HG03565 (cell line): ENCODE data around the gene NISCH.

Experiments
- ATAC-seq: cut with Tn5 transposase; IDR thresholded peaks from one replicate; pipeline ENCODE4 v1.9.1; 2021; ENCODE audit warnings: mild to moderate bottlenecking, moderate library complexity; ENCODE audit not compliant: unreplicated experiment

Gene NISCH

GRCh38 chr3:52435246-52436101, 19.9 kb upstream of the NISCH start:
- no peak for ATAC-seq

- no peak for ATAC-seq
Observed at GRCh38 chr3:52436500-52437149, 18.8 kb upstream of the NISCH start.

DNA sequence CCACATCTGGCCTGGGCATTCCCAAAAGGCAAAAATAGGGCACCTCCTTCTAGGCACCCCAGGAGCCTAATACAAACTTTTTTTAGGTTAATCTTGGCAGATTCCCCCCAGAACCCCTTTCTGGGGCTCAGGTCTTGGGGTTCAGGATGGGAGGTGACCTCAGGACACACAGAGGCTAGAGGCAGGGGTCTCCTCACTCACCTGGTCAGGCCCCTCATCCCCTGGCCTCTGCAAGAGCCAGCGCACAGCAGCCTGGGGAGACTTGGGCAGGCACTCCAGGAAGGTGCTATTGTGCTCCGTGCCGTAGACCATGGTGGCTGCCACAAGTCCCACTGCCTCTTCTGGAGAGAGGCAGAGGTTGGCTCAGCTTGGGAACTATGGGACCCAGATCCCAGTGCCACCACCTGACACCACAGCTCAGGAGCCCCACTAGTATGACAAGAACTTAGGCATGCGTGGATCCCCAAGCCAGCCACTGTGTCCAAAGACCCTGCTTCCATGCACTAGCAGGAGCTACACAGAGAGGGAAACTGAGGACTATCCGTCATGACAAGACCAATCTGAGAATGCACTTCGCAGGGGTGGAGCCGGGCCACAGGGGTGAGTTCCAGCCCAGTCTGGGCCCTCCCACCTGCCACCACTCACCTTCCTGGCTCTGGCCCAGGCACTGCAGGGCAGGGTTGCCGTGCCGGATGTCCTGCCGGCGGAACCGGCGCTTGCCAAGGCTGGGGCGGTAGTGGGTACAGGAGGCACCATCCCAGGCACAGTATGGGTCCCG, 17.9 kb upstream of the NISCH start:
- no peak for ATAC-seq

GRCh38 chr3:52438104-52438376, 17.4 kb upstream of the NISCH start:
- no peak for ATAC-seq

- no peak for ATAC-seq
Observed at GRCh38 chr3:52438579-52439425, 16.6 kb upstream of the NISCH start.

GRCh38 chr3:52439426-52440248, 15.8 kb upstream of the NISCH start:
- ATAC-seq = no peak

DNA sequence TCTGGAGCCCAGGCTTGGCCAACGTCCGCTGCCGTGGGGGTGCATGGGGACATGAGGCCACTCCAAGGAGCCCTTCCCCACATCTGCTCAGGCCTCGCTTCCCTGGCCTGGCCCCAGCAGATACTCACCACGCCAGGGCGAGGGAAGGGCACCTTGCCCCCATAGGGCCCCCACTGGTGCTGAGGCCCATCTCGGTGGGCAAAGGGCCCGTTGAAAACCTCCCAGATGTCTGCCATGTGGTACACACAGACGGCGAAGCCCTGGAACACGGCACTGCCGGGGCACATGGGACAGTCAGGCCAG, 15.2 kb upstream of the NISCH start:
- no peak for ATAC-seq

GRCh38 chr3:52440671-52441070, 14.7 kb upstream of the NISCH start:
- no peak for ATAC-seq

DNA sequence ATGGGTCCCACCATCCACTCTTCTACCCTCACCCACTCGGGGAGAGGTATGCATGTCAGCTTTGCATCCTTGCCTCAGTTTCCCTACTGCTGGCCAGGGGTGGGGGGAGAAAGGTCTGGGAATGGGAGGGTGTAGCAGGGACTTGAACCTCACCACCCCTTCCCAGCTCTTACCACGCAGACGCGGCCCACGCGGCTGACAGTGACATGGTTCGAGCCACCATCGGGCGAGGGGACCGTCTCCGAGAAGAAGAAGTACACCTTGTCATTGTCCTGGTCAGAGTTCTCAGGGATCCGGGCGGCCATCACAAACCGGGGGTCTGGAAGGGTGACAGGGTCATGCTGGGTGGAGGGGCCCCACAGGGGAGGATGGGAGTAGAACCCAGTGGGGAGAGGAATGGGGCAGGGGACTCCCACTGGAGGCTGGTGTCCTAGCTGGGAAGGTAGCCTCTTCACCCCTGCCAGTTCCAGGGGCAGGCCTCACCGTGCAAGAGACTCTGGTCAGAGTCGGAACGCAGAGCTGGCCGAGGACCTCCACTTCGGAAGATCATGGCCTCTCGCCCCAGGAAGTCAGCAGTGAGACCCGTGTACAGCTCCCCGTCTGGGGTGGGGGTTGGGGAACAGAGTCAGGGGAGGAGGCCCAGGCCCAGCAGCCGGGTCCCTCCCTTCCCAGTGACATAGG, 14.2 kb upstream of the NISCH start:
- ATAC-seq = no peak

DNA sequence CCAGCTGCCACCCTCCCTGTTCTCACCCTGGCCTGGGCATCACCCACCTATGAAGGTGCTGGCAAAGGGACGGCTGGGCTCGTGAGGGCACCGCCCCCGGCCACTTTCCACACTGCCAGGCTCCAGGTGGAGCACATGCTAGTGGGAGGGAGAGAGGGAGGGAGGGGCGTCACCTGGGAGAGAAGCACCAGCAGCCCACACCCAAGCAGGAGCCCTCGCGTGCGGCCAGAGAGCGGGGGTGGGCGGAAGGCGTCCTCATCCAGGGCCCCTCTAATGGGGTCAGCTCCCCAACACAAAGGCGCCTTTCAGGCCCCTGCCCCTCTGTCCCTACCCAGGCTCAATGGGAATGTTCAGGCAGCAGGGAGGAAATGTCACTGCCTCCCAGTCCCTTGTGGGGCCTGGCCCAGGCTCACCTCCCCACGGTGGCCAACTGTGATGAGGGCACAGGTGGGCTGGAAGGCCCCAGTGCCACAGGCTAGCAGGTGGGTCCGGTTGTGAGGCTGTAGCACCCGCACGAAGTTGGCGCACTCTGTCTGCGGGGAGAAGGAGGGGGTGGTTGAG, 13.6 kb upstream of the NISCH start:
- ATAC-seq = no peak

- no peak for ATAC-seq
Observed at GRCh38 chr3:52442409-52443267, 12.8 kb upstream of the NISCH start.

GRCh38 chr3:52443268-52443610, 12.2 kb upstream of the NISCH start:
- ATAC-seq = no peak

- no peak for ATAC-seq
Observed at GRCh38 chr3:52443791-52444687, 11.4 kb upstream of the NISCH start.

DNA sequence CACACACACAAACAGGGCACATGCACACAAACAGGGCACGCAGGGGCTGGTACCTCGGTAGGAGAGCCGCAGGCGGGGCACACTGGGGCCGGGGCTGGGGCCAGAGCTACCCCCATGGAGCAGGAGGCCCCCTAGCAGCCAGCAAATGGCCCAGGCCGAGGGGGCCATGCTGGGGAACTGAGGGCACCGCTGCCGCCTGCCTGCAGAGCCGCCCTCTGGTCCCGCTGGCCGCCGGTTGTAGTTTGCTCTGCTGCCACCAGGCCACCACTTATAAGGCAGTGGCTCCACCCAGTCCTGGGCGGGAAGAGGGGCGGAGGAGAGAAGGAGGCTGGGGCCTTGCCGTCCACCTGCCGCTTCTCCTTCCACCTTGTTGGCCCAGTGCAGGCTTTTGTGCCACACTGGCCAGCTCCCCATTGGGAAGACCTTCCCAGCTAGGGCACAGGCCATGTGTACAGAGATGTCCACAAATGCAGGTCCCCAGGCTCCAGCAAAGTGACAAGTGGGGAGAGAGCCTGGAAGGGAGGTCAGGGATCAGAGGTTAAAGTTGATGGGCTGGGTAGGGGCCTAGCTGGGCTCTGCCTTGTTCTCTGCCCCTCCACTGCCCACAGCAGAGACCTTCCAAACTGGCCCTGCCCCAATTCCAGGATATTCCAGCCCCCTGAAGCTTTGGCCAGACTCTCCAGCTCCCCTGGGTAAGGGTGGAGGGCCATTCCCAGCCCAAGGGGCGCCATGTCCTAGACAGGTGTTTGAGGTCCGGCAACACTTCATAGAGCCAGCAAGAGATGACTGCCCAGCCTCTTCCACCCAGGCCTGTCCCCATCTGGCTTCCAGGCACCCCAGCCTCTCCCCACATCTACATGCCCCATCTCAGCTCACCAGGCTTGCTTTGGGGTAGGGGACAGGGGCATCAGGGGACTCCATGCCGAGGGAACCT, 10.3 kb upstream of the NISCH start, which contains the start of gene SEMA3G:
Gene SEMA3G (minus strand): TSS at position 244 of the 934 bp plus-strand sequence. CDS start 76 bp downstream, at position 168.
- ATAC-seq = no peak

- ATAC-seq = no peak
Observed at GRCh38 chr3:52446042-52446441, 9.4 kb upstream of the NISCH start.
